ENCODE measurements around the gene CSTPP1. TPM values are rescaled to one million over a fixed set of nuclear protein-coding genes. Genes with fewer than 3 reads are reported as not detected.
A peak's percentile ranks its signal among the peaks of the same experiment; 100 is the strongest.
"Not testable (repeated sequence)": the region's sequence is repeated elsewhere in the genome, so short reads cannot be mapped to it uniquely, and the experiment has no call there.

CSTPP1 gene
- polyA plus RNA-seq, 4 donors: 15.1 to 32.9 (median 20.5) TPM

DNA sequence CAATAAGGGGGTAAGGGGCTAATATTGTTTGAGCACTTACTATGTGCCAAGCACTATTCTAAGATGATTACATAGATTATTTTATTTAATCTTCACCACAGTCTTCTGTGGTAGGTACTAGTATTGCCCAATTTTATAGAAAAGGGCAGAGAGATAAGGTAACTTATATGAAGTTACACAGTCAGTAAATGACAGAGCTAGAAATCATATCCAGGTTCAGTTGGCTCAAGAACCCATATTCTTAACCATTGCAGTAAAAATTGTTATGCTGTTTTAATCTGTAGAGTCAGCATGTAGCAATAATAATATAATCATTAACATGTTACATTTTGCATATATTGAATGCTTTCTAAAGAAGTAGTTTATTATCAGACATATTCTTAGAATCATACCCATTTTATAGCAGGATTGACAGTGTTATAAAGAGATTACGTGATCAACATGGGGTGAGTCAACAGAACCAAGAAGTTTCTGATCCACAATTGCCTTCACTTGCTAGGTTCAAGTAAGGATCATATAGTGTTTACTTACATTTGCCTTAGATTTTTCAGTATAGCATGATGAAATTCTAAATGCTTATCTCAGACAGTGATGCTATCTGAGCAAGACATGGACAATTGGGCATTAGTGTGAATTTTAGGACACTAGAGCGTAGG lies 46.4 kb downstream of the CSTPP1 start:
- peak in 1 of 2 donors; percentile 35 for DNase-seq
- no peaks in the 10 kb centered on the region for H3K27me3 ChIP-seq (ENCODE audit: control insufficient read depth in 3 of 3, insufficient read depth in 3 of 3, low read length in 3 of 3)
- H3K4me1 ChIP-seq (ENCODE audit: control insufficient read depth in 3 of 3, insufficient read depth in 2 of 3, low read depth in 1 of 3, low read length in 2 of 3): peaks cover 0 to 5% (median 3%) of the 10 kb centered on the region in 3 donors
- H3K9me3 ChIP-seq (ENCODE audit: control insufficient read depth in 2 of 2, insufficient read depth in 1 of 2, low read depth in 1 of 2, low read length in 1 of 2): no peaks in the 10 kb centered on the region
- FAIRE-seq: no peak
- H3K36me3 ChIP-seq (ENCODE audit: control insufficient read depth in 3 of 3, insufficient read depth in 2 of 3, low read depth in 1 of 3, low read length in 3 of 3): no peaks in the 10 kb centered on the region
- WGBS, 3 donors: 28 to 74% (median 44%) methylated on average over 2 of the region's 2 CpGs
- H3K4me3 ChIP-seq (ENCODE audit: low read depth in 1 of 3, low read length in 3 of 3): no peak overlapping the region
- no peak overlapping the region for H3K27ac ChIP-seq (ENCODE audit: low read depth in 1 of 3, low read length in 2 of 3)

GRCh38 chr11:46983598-46983997 lies 47.0 kb downstream of the CSTPP1 start:
- WGBS, 3 donors: 14 to 53% (median 35%) methylated on average over 6 of the region's 6 CpGs
- no peak for FAIRE-seq
- peak in 1 of 2 donors; percentile 60 for DNase-seq
- no peaks in the 10 kb centered on the region for H3K36me3 ChIP-seq (ENCODE audit: control insufficient read depth in 3 of 3, insufficient read depth in 2 of 3, low read depth in 1 of 3, low read length in 3 of 3)
- no peaks in the 10 kb centered on the region for H3K9me3 ChIP-seq (ENCODE audit: control insufficient read depth in 2 of 2, insufficient read depth in 1 of 2, low read depth in 1 of 2, low read length in 1 of 2)
- no peaks in the 10 kb centered on the region for H3K27me3 ChIP-seq (ENCODE audit: control insufficient read depth in 3 of 3, insufficient read depth in 3 of 3, low read length in 3 of 3)
- no peak overlapping the region for H3K4me3 ChIP-seq (ENCODE audit: low read depth in 1 of 3, low read length in 3 of 3)
- H3K27ac ChIP-seq (ENCODE audit: low read depth in 1 of 3, low read length in 2 of 3): peak overlapping the region in 1 of 3 donors; percentile 32
- peaks cover 0 to 5% (median 3%) of the 10 kb centered on the region in 3 donors for H3K4me1 ChIP-seq (ENCODE audit: control insufficient read depth in 3 of 3, insufficient read depth in 2 of 3, low read depth in 1 of 3, low read length in 2 of 3)

DNA sequence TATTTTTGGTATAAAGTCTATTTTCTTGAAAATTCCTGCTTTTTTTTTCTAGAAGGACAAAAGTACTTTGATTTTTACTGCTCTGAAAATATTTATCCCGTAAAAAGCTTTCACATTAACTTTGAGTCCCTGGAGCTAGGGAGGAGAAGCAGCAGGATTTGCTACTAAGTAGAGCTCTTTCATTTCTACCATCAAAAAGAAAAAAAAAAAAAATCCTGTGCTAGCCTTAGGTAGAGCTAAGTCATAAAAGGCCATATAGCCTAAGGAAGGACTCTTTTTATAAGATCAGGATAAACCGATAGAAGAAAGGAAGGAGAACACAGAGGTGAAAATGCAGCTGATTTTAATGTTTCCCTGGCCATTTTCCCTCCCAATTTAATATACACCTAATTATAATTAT lies 48.0 kb downstream of the CSTPP1 start:
- Histone ChIP-seq H3K36me3 (ENCODE audit: control insufficient read depth in 3 of 3, insufficient read depth in 2 of 3, low read depth in 1 of 3, low read length in 3 of 3) (no peaks in the 10 kb centered on the region), H3K4me3 (ENCODE audit: low read depth in 1 of 3, low read length in 3 of 3) (no peak overlapping the region), H3K9me3 (ENCODE audit: control insufficient read depth in 2 of 2, insufficient read depth in 1 of 2, low read depth in 1 of 2, low read length in 1 of 2) (no peaks in the 10 kb centered on the region), H3K27ac (ENCODE audit: low read depth in 1 of 3, low read length in 2 of 3) (no peak overlapping the region), H3K4me1 (ENCODE audit: control insufficient read depth in 3 of 3, insufficient read depth in 2 of 3, low read depth in 1 of 3, low read length in 2 of 3) (peaks cover 0 to 5% (median 3%) of the 10 kb centered on the region in 3 donors), H3K27me3 (ENCODE audit: control insufficient read depth in 3 of 3, insufficient read depth in 3 of 3, low read length in 3 of 3) (no peaks in the 10 kb centered on the region)
- FAIRE-seq (no peak), DNase-seq (no peak)
- 55 to 85% (median 81%) methylated on average over 2 of the region's 2 CpGs for WGBS, 3 donors

GRCh38 chr11:46984987-46985386 lies 48.4 kb downstream of the CSTPP1 start:
- FAIRE-seq: no peak
- no peaks in the 10 kb centered on the region for H3K9me3 ChIP-seq (ENCODE audit: control insufficient read depth in 2 of 2, insufficient read depth in 1 of 2, low read depth in 1 of 2, low read length in 1 of 2)
- H3K27me3 ChIP-seq (ENCODE audit: control insufficient read depth in 3 of 3, insufficient read depth in 3 of 3, low read length in 3 of 3): no peaks in the 10 kb centered on the region
- H3K4me3 ChIP-seq (ENCODE audit: low read depth in 1 of 3, low read length in 3 of 3): no peak overlapping the region
- no peak overlapping the region for H3K27ac ChIP-seq (ENCODE audit: low read depth in 1 of 3, low read length in 2 of 3)
- H3K36me3 ChIP-seq (ENCODE audit: control insufficient read depth in 3 of 3, insufficient read depth in 2 of 3, low read depth in 1 of 3, low read length in 3 of 3): no peaks in the 10 kb centered on the region
- WGBS, 3 donors: 48 to 67% (median 61%) methylated on average over 4 of the region's 4 CpGs
- peaks cover 0 to 5% (median 3%) of the 10 kb centered on the region in 3 donors for H3K4me1 ChIP-seq (ENCODE audit: control insufficient read depth in 3 of 3, insufficient read depth in 2 of 3, low read depth in 1 of 3, low read length in 2 of 3)
- DNase-seq: peak in 1 of 2 donors; percentile 44

GRCh38 chr11:46987183-46987582 lies 50.6 kb downstream of the CSTPP1 start:
- peaks cover 0 to 4% (median 0%) of the 10 kb centered on the region in 3 donors for H3K36me3 ChIP-seq (ENCODE audit: control insufficient read depth in 3 of 3, insufficient read depth in 2 of 3, low read depth in 1 of 3, low read length in 3 of 3)
- no peak overlapping the region for H3K4me3 ChIP-seq (ENCODE audit: low read depth in 1 of 3, low read length in 3 of 3)
- peaks cover 0 to 5% (median 3%) of the 10 kb centered on the region in 3 donors for H3K4me1 ChIP-seq (ENCODE audit: control insufficient read depth in 3 of 3, insufficient read depth in 2 of 3, low read depth in 1 of 3, low read length in 2 of 3)
- H3K27me3 ChIP-seq (ENCODE audit: control insufficient read depth in 3 of 3, insufficient read depth in 3 of 3, low read length in 3 of 3): no peaks in the 10 kb centered on the region
- H3K9me3 ChIP-seq (ENCODE audit: control insufficient read depth in 2 of 2, insufficient read depth in 1 of 2, low read depth in 1 of 2, low read length in 1 of 2): no peaks in the 10 kb centered on the region
- WGBS, 3 donors: 95% methylated on average over 3 of the region's 3 CpGs
- no peak overlapping the region for H3K27ac ChIP-seq (ENCODE audit: low read depth in 1 of 3, low read length in 2 of 3)
- FAIRE-seq (no peak), DNase-seq (no peak)

- H3K27me3 ChIP-seq (ENCODE audit: control insufficient read depth in 3 of 3, insufficient read depth in 3 of 3, low read length in 3 of 3); H3K36me3 ChIP-seq (ENCODE audit: control insufficient read depth in 3 of 3, insufficient read depth in 2 of 3, low read depth in 1 of 3, low read length in 3 of 3); H3K9me3 ChIP-seq (ENCODE audit: control insufficient read depth in 2 of 2, insufficient read depth in 1 of 2, low read depth in 1 of 2, low read length in 1 of 2); H3K4me3 ChIP-seq (ENCODE audit: low read depth in 1 of 3, low read length in 3 of 3); H3K4me1 ChIP-seq (ENCODE audit: control insufficient read depth in 3 of 3, insufficient read depth in 2 of 3, low read depth in 1 of 3, low read length in 2 of 3); DNase-seq; FAIRE-seq; H3K27ac ChIP-seq (ENCODE audit: low read depth in 1 of 3, low read length in 2 of 3): not testable (repeated sequence)
- WGBS, 3 donors: 81 to 92% (median 92%) methylated on average over 1 of the region's 1 CpG
Observed at GRCh38 chr11:46989810-46990487, 53.4 kb downstream of the CSTPP1 start.

- no peak for FAIRE-seq
- no peaks in the 10 kb centered on the region for H3K27me3 ChIP-seq (ENCODE audit: control insufficient read depth in 3 of 3, insufficient read depth in 3 of 3, low read length in 3 of 3)
- H3K36me3 ChIP-seq (ENCODE audit: control insufficient read depth in 3 of 3, insufficient read depth in 2 of 3, low read depth in 1 of 3, low read length in 3 of 3): peaks cover 0 to 4% (median 0%) of the 10 kb centered on the region in 3 donors
- WGBS, 3 donors: 86 to 96% (median 94%) methylated on average over 2 of the region's 2 CpGs
- no peak overlapping the region for H3K4me3 ChIP-seq (ENCODE audit: low read depth in 1 of 3, low read length in 3 of 3)
- H3K4me1 ChIP-seq (ENCODE audit: control insufficient read depth in 3 of 3, insufficient read depth in 2 of 3, low read depth in 1 of 3, low read length in 2 of 3): no peaks in the 10 kb centered on the region
- DNase-seq: no peak
- no peak overlapping the region for H3K27ac ChIP-seq (ENCODE audit: low read depth in 1 of 3, low read length in 2 of 3)
- no peaks in the 10 kb centered on the region for H3K9me3 ChIP-seq (ENCODE audit: control insufficient read depth in 2 of 2, insufficient read depth in 1 of 2, low read depth in 1 of 2, low read length in 1 of 2)
Observed at GRCh38 chr11:46991391-46991790, 54.8 kb downstream of the CSTPP1 start.

- not testable (repeated sequence) for H3K4me1 ChIP-seq (ENCODE audit: control insufficient read depth in 3 of 3, insufficient read depth in 2 of 3, low read depth in 1 of 3, low read length in 2 of 3); H3K27me3 ChIP-seq (ENCODE audit: control insufficient read depth in 3 of 3, insufficient read depth in 3 of 3, low read length in 3 of 3); H3K27ac ChIP-seq (ENCODE audit: low read depth in 1 of 3, low read length in 2 of 3); H3K36me3 ChIP-seq (ENCODE audit: control insufficient read depth in 3 of 3, insufficient read depth in 2 of 3, low read depth in 1 of 3, low read length in 3 of 3); H3K4me3 ChIP-seq (ENCODE audit: low read depth in 1 of 3, low read length in 3 of 3); DNase-seq; H3K9me3 ChIP-seq (ENCODE audit: control insufficient read depth in 2 of 2, insufficient read depth in 1 of 2, low read depth in 1 of 2, low read length in 1 of 2); FAIRE-seq
- 88 to 93% (median 93%) methylated on average over 2 of the region's 2 CpGs for WGBS, 3 donors
Observed at GRCh38 chr11:46992386-46992785, 55.8 kb downstream of the CSTPP1 start.

All from small intestine (tissue), 7 donors.